GM21367 (cell line): ENCODE measurements around the gene EPHB6.

Experiments
- ATAC-seq: cut with Tn5 transposase; IDR thresholded peaks from one replicate; pipeline ENCODE4 v1.9.1; 2021; ENCODE audit not compliant: unreplicated experiment

Gene EPHB6, protein sequence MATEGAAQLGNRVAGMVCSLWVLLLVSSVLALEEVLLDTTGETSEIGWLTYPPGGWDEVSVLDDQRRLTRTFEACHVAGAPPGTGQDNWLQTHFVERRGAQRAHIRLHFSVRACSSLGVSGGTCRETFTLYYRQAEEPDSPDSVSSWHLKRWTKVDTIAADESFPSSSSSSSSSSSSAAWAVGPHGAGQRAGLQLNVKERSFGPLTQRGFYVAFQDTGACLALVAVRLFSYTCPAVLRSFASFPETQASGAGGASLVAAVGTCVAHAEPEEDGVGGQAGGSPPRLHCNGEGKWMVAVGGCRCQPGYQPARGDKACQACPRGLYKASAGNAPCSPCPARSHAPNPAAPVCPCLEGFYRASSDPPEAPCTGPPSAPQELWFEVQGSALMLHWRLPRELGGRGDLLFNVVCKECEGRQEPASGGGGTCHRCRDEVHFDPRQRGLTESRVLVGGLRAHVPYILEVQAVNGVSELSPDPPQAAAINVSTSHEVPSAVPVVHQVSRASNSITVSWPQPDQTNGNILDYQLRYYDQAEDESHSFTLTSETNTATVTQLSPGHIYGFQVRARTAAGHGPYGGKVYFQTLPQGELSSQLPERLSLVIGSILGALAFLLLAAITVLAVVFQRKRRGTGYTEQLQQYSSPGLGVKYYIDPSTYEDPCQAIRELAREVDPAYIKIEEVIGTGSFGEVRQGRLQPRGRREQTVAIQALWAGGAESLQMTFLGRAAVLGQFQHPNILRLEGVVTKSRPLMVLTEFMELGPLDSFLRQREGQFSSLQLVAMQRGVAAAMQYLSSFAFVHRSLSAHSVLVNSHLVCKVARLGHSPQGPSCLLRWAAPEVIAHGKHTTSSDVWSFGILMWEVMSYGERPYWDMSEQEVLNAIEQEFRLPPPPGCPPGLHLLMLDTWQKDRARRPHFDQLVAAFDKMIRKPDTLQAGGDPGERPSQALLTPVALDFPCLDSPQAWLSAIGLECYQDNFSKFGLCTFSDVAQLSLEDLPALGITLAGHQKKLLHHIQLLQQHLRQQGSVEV

GRCh38 chr7:142854372-142855113 is at the start of gene EPHB6:
Gene EPHB6 (plus strand): TSS chr7:142855076. CDS start chr7:142863228, 8,152 bp downstream.
- peak; percentile 50 for ATAC-seq

- no peak for ATAC-seq
Measured at GRCh38 chr7:142805350-142806021, 49.4 kb upstream of the EPHB6 start.

DNA sequence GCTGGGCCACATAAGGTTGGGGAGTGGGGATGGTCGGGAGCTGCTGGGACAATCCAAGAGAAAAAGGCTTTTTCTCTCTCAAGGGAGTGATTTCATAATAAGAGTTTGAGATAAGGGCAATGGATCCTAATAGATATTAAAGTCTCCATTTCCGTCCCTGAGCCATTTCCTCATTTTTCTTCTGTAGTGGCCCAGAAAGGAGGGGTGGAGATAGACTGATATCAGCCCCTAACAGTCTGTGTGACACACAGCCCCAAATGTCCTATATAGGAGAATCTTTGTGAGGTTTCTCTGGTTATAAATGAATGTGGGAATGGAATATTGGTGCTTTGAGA is 48.9 kb upstream of the EPHB6 start:
- no peak for ATAC-seq

GRCh38 chr7:142806957-142807356 is 47.9 kb upstream of the EPHB6 start:
- ATAC-seq = no peak

DNA sequence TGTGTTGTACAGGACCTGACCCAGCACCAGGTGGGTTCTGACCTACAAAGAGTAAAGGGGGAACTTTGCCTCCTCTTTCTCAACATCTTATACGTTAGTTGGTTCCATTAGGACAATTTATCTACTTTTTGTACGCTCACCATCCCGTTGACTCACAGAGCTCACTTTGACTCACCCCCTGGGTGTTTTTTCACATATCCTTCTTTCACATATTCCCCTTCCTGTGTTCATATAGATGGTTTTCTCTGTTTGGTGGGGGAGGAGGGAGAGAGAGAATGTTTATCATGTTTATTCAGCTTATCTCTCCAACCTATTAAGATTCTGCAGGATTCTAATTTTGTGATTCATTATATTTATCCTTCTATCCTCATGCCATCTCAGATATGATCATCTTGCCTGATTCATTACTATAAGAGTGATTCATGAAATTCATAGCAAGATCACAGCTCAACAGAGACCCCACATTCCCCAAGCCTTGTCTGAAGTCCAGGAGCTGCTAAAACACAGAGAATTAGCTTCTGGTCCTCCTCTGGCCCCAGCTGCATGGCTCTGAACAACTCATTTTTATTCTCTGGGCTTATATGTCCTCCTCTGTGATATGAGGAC is 46.9 kb upstream of the EPHB6 start:
- ATAC-seq = no peak

DNA sequence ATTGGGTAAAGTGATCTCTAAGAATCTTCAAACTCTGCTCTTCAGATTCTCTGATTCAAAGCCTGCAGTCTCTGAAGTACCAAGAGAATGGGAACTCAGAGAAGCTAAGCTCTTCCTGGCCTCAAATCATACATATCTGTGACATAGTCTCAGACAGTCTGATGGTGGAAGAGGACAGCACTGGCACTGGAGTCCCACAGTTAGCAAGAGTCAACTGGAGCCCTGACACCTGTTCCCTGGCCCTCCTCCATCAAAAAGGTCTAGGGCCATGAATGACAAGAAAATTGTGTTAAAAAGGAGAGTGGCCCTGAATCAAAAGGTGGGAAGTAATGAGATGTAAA is 46.4 kb upstream of the EPHB6 start:
- ATAC-seq = peak; percentile 17

DNA sequence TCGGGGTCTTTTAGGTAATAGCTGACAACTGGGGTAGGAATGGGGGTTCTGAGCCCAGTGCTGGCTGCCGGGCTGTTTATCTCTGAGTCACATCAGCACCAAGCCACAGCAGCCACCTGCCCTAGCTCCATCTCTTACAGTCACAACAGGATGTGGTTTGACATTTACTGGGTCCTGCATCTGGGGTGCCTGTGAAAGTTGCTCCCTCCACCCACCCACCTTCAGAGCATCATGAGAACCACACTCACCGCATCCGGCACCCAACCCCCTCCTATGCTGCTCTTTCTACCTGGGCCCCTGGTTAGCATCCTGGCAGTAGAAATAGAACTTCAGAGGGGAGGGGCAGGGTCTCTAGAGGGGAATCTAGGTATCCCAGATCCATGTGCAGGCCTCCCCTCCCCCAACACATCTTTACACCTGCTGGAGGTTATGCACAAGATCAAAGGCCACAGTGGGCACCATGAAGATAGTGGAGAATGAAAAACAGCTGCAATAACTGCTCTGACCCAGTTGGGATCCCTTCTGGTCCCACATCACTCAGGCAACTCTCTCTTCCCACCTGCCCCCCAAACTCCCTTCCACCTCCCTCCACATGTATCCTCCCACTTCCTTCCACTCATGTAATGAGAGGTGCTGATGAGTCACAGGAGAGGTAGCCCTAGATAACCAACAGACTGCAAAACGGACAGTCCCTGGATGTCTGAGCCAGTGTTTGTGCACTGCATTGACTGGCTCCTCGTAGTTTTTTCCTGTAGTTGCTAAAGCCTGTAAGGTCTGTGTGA is 45.9 kb upstream of the EPHB6 start:
- ATAC-seq = peak; percentile 88

- ATAC-seq = no peak
Measured at GRCh38 chr7:142809671-142810070, 45.2 kb upstream of the EPHB6 start.

GRCh38 chr7:142811154-142811737 is 43.6 kb upstream of the EPHB6 start:
- no peak for ATAC-seq

GRCh38 chr7:142812437-142813215 is 42.2 kb upstream of the EPHB6 start:
- no peak for ATAC-seq

DNA sequence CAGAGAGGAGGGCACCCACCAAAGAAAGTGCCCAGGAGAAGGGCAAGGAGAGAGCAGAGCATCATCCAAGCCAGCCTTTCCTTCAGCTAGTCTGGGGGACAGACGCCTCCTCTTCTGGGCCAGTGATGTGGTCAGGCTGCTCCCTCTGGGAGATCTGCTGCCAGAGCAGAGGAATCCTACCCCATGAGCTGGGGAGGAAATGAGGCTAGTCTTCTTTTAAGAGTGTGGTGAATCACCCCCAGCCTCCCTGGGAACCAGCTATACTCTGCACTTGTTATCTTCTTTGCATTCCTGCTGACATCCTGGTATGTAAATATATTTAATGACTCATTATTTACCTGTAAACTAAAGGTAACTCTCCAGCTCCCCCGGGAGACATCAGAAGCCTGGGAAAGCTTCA is 41.6 kb upstream of the EPHB6 start:
- ATAC-seq = no peak

GRCh38 chr7:142813699-142814098 is 41.2 kb upstream of the EPHB6 start:
- ATAC-seq = no peak

DNA sequence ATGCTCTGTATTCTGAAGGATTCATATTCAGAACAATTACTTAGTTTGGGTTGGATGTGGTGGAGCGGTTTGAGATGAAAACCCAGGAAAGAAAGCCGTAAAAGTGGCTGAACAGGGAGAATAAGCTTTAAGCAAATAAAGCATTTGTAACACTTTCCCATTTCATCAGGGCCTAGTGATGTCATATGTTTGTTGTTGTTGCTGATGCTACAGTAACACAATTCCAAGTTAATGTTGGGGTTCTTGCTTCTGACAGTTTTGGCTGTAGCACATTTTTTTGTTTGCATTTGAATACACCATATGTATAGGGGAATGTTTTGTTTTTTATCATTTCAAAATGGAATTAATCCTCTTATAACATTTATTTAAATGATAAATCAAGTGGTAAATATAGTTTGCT is 40.4 kb upstream of the EPHB6 start:
- no peak for ATAC-seq

- no peak for ATAC-seq
Measured at GRCh38 chr7:142815134-142815533, 39.7 kb upstream of the EPHB6 start.

DNA sequence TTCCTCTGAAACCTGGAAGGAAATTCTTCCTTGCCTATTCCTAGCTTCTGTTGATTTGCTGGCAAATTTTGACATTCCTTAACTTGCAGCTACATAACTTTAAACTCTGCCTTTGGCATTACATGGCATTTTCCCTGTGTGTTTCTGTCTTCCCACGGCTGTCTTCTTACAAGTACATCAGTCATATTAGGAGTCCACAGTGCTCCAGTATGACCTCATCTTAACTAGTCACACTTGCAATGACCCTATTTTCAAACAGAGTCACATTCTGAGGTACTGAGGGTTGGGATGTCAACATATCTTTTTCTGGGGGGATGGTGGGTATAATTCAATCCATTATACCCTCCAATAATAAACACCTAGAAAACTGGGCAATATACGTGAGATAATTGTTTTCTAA is 37.4 kb upstream of the EPHB6 start:
- no peak for ATAC-seq

DNA sequence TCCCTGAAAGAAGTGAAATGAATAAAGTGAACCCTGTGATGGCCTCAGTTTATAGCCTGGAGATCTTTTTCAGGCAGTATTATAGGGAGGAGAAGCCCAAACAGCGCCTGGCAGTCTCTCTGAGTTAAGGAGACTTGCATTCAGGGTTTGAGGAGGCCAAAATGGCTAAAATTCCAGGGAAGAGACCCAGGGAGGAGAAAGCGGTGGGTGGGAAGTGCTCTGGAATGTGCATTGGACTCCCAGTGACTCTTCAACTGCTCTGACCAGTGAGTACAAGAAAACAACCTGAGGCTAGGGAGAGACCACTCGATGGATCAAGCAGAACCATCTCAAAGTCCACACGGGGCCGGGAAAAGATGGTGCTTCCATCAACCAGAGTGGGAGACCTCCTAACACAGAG is 35.3 kb upstream of the EPHB6 start:
- ATAC-seq = no peak

- no peak for ATAC-seq
Measured at GRCh38 chr7:142822714-142823113, 32.2 kb upstream of the EPHB6 start.

GRCh38 chr7:142827951-142828500 is 26.9 kb upstream of the EPHB6 start:
- no peak for ATAC-seq
